Stimulated activated CD4-positive, alpha-beta T cell treated with anti-CD3 and anti-CD28 coated beads, Interleukin-15, amount 100 ng/mL, for 48 hours (primary cell): Measurements from ENCODE around the gene TREM1.

Experiments used
- DNase-seq, 2 donors: peaks; one replicate each; pipeline ENCODE4 v3.0.0-alpha.2; 2020; ENCODE audit warnings: low read depth in 2 of 2

TREM1 gene

GRCh38 chr6:41286544-41287346 lies at the start of gene TREM1:
Gene TREM1, minus strand, starts transcription at chr6:41286682. Its CDS starts 27 bp downstream, at chr6:41286655.
- no peak for DNase-seq

- DNase-seq: no peak
Observed at GRCh38 chr6:41335943-41336342, 49.5 kb upstream of the TREM1 start.

GRCh38 chr6:41335296-41335695 lies 48.8 kb upstream of the TREM1 start, which contains the start of gene NCR2:
Gene NCR2, plus strand, starts transcription at chr6:41335608. Its CDS starts 269 bp downstream, at chr6:41335877.
- no peak for DNase-seq

- DNase-seq: no peak
Observed at GRCh38 chr6:41334482-41335040, 48.1 kb upstream of the TREM1 start.

GRCh38 chr6:41332842-41333736 lies 46.6 kb upstream of the TREM1 start:
- DNase-seq: no peak

GRCh38 chr6:41332241-41332640 lies 45.8 kb upstream of the TREM1 start:
- DNase-seq: no peak

GRCh38 chr6:41331401-41332150 lies 45.1 kb upstream of the TREM1 start:
- no peak for DNase-seq

GRCh38 chr6:41327177-41327576 lies 40.7 kb upstream of the TREM1 start:
- DNase-seq: no peak

GRCh38 chr6:41326092-41326491 lies 39.6 kb upstream of the TREM1 start:
- DNase-seq: no peak

GRCh38 chr6:41325446-41326066 lies 39.1 kb upstream of the TREM1 start:
- DNase-seq: no peak

- DNase-seq: no peak
Observed at GRCh38 chr6:41321183-41321582, 34.7 kb upstream of the TREM1 start.

GRCh38 chr6:41318654-41319565 lies 32.4 kb upstream of the TREM1 start:
- peak; percentile 76 to 80 for DNase-seq

- DNase-seq: no peak
Observed at GRCh38 chr6:41318261-41318653, 31.8 kb upstream of the TREM1 start.

GRCh38 chr6:41315943-41316620 lies 29.6 kb upstream of the TREM1 start:
- no peak for DNase-seq

GRCh38 chr6:41315203-41315602 lies 28.7 kb upstream of the TREM1 start:
- no peak for DNase-seq

- DNase-seq: peak in 1 of 2 donors; percentile 31
Observed at GRCh38 chr6:41306187-41306854, 19.8 kb upstream of the TREM1 start.

GRCh38 chr6:41302638-41303037 lies 16.2 kb upstream of the TREM1 start:
- no peak for DNase-seq

- no peak for DNase-seq
Observed at GRCh38 chr6:41298785-41299502, 12.5 kb upstream of the TREM1 start.
